Measurements from ENCODE around the gene SPATA3. TPM values are rescaled to one million over a fixed set of nuclear protein-coding genes. Genes with fewer than 3 reads are reported as not detected.

The SPATA3 gene
- total RNA-seq, 1 experiment from 2014 or later: not detected

- peaks cover 10% of the 10 kb centered on the region for H3K4me1 Mint-ChIP-seq (ENCODE audit: low read depth, unreplicated experiment)
- CTCF ChIA-PET: no interaction called here
- DNase-seq: no peak
- peaks cover 11% of the 10 kb centered on the region for H3K36me3 Mint-ChIP-seq (ENCODE audit: insufficient read depth, unreplicated experiment)
- H3K27ac Mint-ChIP-seq (ENCODE audit: unreplicated experiment): no peak overlapping the region
- H3K9me3 Mint-ChIP-seq (ENCODE audit: low read depth, unreplicated experiment): no peaks in the 10 kb centered on the region
- H3K27me3 Mint-ChIP-seq (ENCODE audit: unreplicated experiment): peaks cover 14% of the 10 kb centered on the region
- no peak overlapping the region for H3K4me3 Mint-ChIP-seq (ENCODE audit: low read depth, unreplicated experiment)
- intact Hi-C loops (cut with micrococcal nuclease; ENCODE audit: unreplicated experiment): loop anchor here (2.0 to 10.0 kb wide), 2 partner anchors 49 to 145 kb away; no protein-coding TSS in a partner anchor
- no TSS peak for BruUV-seq (replicated peaks)
- no peak for TF ChIP-seq CTCF (IDR thresholded peaks at IDR 0.05; ENCODE audit: unreplicated experiment)
Measured at GRCh38 chr2:231049286-231050017, 53.5 kb downstream of the SPATA3 start.

GRCh38 chr2:231050018-231050901, 54.3 kb downstream of the SPATA3 start:
- H3K4me3 Mint-ChIP-seq (ENCODE audit: low read depth, unreplicated experiment): no peak overlapping the region
- H3K27me3 Mint-ChIP-seq (ENCODE audit: unreplicated experiment): peaks cover 16% of the 10 kb centered on the region
- DNase-seq: peak; percentile 47
- peaks cover 11% of the 10 kb centered on the region for H3K36me3 Mint-ChIP-seq (ENCODE audit: insufficient read depth, unreplicated experiment)
- TF ChIP-seq CTCF (IDR thresholded peaks at IDR 0.05; ENCODE audit: unreplicated experiment): no peak
- BruUV-seq (replicated peaks): no TSS peak
- H3K9me3 Mint-ChIP-seq (ENCODE audit: low read depth, unreplicated experiment): no peaks in the 10 kb centered on the region
- H3K27ac Mint-ChIP-seq (ENCODE audit: unreplicated experiment): no peak overlapping the region
- intact Hi-C loops (cut with micrococcal nuclease; ENCODE audit: unreplicated experiment): loop anchor here (2.0 to 10.0 kb wide), 2 partner anchors 49 to 145 kb away; no protein-coding TSS in a partner anchor
- CTCF ChIA-PET: no interaction called here
- peaks cover 10% of the 10 kb centered on the region for H3K4me1 Mint-ChIP-seq (ENCODE audit: low read depth, unreplicated experiment)

GRCh38 chr2:231051116-231051515, 55.2 kb downstream of the SPATA3 start:
- H3K4me3 Mint-ChIP-seq (ENCODE audit: low read depth, unreplicated experiment): no peak overlapping the region
- CTCF ChIA-PET: no interaction called here

More at GRCh38 chr2:231051116-231051515, 55.2 kb downstream of the SPATA3 start:
- DNase-seq: no peak
- Mint-ChIP-seq H3K9me3 (ENCODE audit: low read depth, unreplicated experiment) (no peaks in the 10 kb centered on the region), H3K4me1 (ENCODE audit: low read depth, unreplicated experiment) (peaks cover 10% of the 10 kb centered on the region), H3K27ac (ENCODE audit: unreplicated experiment) (no peak overlapping the region), H3K27me3 (ENCODE audit: unreplicated experiment) (peaks cover 16% of the 10 kb centered on the region), H3K36me3 (ENCODE audit: insufficient read depth, unreplicated experiment) (peaks cover 13% of the 10 kb centered on the region)
- no TSS peak for BruUV-seq (replicated peaks)
- intact Hi-C loops (cut with micrococcal nuclease; ENCODE audit: unreplicated experiment): loop anchor here (2.0 to 10.0 kb wide), 2 partner anchors 50 to 146 kb away; no protein-coding TSS in a partner anchor
- TF ChIP-seq CTCF (IDR thresholded peaks at IDR 0.05; ENCODE audit: unreplicated experiment): no peak

All from Calu3 (cell line).